HG03196 (cell line): Measurements from ENCODE around the gene ID2.
"Not testable (repeated sequence)": the region's sequence is repeated elsewhere in the genome, so short reads cannot be mapped to it uniquely, and the experiment has no call there.

ENCODE experiments used
- ATAC-seq: cut with Tn5 transposase; IDR thresholded peaks from one replicate; pipeline ENCODE4 v1.9.1; 2021; ENCODE audit not compliant: unreplicated experiment

ID2 gene

GRCh38 chr2:8725838-8726237 is 44.0 kb downstream of the ID2 start:
- no peak for ATAC-seq

GRCh38 chr2:8728305-8729015 is 46.6 kb downstream of the ID2 start:
- no peak for ATAC-seq

GRCh38 chr2:8729101-8729500 is 47.2 kb downstream of the ID2 start:
- ATAC-seq: not testable (repeated sequence)

- no peak for ATAC-seq
Observed at GRCh38 chr2:8729939-8730338, 48.1 kb downstream of the ID2 start.

- ATAC-seq: no peak
Observed at GRCh38 chr2:8732601-8733000, 50.7 kb downstream of the ID2 start.
